H1 (cell line): ENCODE measurements around the gene KIAA0319L. TPM values are rescaled to one million over a fixed set of nuclear protein-coding genes. Genes with fewer than 3 reads are reported as not detected.

Experiments used
- CTCF ChIA-PET: fragments of 300-600 bp; sonication (Branson Sonifier 250); formaldehyde crosslinking; loops from one replicate; lab custom pipeline; 2021; ENCODE audit not compliant: partially characterized antibody; lab: Charles Lee
- POLR2A ChIA-PET: fragments of 300-600 bp; sonication (Branson Sonifier 250); formaldehyde crosslinking; loops from one replicate; lab custom pipeline; 2021; ENCODE audit warnings: inconsistent platforms; ENCODE audit not compliant: partially characterized antibody; lab: Charles Lee
- DNase-seq, 2 experiments: peaks; one replicate each; pipeline versions ENCODE4 v3.0.0 to v3.0.0-alpha.2; 2010 to 2022; ENCODE audit warnings: low spot score in 2 of 2, low read depth in 1 of 2, mixed read lengths in 1 of 2
- FAIRE-seq: peaks from 2 replicates; lab custom pipeline; 2011; peaks lifted over from hg19 to GRCh38; lab: Jason Lieb, UNC
- H2AFZ ChIP-seq: 2 replicates; pipeline ENCODE4 v1.8.1; 2012; ENCODE audit warnings: low read length, inconsistent platforms
- H2AK5ac ChIP-seq: 2 replicates; pipeline ENCODE4 v1.6.1; 2013; ENCODE audit warnings: low read depth, low read length
- H2BK120ac ChIP-seq: replicated peaks from 2 replicates; pipeline ENCODE3; 2013; ENCODE audit warnings: low read depth, low read length, inconsistent platforms
- H2BK12ac ChIP-seq: 2 replicates; pipeline ENCODE4 v1.6.1; 2013; ENCODE audit warnings: low read depth, low read length
- H2BK15ac ChIP-seq: 2 replicates; pipeline ENCODE4 v1.6.1; 2013; ENCODE audit warnings: low read length
- H2BK20ac ChIP-seq: 2 replicates; pipeline ENCODE4 v1.6.1; 2013; ENCODE audit warnings: low read length
- H2BK5ac ChIP-seq: 2 replicates; pipeline ENCODE4 v1.6.1; 2013; ENCODE audit warnings: low read depth, low read length
- H3K14ac ChIP-seq: 2 replicates; pipeline ENCODE4 v1.6.1; 2013; ENCODE audit warnings: inconsistent platforms; ENCODE audit not compliant: insufficient read length
- H3K18ac ChIP-seq: 2 replicates; pipeline ENCODE4 v1.6.1; 2013; ENCODE audit warnings: low read length; ENCODE audit errors: extremely low read depth
- H3K23ac ChIP-seq: 2 replicates; pipeline ENCODE4 v1.6.1; 2013; ENCODE audit warnings: inconsistent platforms; ENCODE audit not compliant: insufficient read length
- H3K23me2 ChIP-seq: 2 replicates; pipeline ENCODE4 v1.6.1; 2013; ENCODE audit warnings: low read depth, low read length
- H3K27ac ChIP-seq: 2 replicates; pipeline ENCODE4 v1.6.1; 2011; ENCODE audit warnings: low read depth, low read length, inconsistent platforms
- H3K27me3 ChIP-seq, 4 experiments: replicated peaks in 1 of 4; 1 replicate in 1 of 4; 2 replicates in 3 of 4; pipeline versions ENCODE4 v1.6.1 to v1.8.1; 2011 to 2013; ENCODE audit warnings: low read length in 3 of 4, mild to moderate bottlenecking in 3 of 4, inconsistent platforms in 2 of 4, mixed read lengths in 2 of 4, moderate library complexity in 1 of 4; ENCODE audit not compliant: control insufficient read depth in 3 of 4, insufficient read depth in 3 of 4; ENCODE audit errors: extremely low read depth in 1 of 4
- H3K36me3 ChIP-seq, 4 experiments: 2 replicates each; pipeline versions ENCODE4 v1.6.1 to v1.8.1; 2011 to 2013; ENCODE audit warnings: mild to moderate bottlenecking in 4 of 4, low read length in 3 of 4, moderate library complexity in 2 of 4, control low read depth in 1 of 4, inconsistent platforms in 1 of 4; ENCODE audit not compliant: insufficient read depth in 4 of 4, control insufficient read depth in 2 of 4
- H3K4ac ChIP-seq: replicated peaks from 2 replicates; pipeline ENCODE3; 2013; ENCODE audit warnings: low read length, low read depth, mixed read lengths, inconsistent platforms; ENCODE audit not compliant: insufficient read length
- H3K4me1 ChIP-seq, 4 experiments: replicated peaks in 1 of 4; 1 replicate in 1 of 4; 2 replicates in 3 of 4; pipeline versions ENCODE4 v1.6.1 to v1.8.1; 2011 to 2013; ENCODE audit warnings: low read length in 3 of 4, inconsistent platforms in 2 of 4, mixed read lengths in 1 of 4; ENCODE audit not compliant: insufficient read depth in 4 of 4, control insufficient read depth in 3 of 4
- H3K4me2 ChIP-seq, 2 experiments: 2 replicates each; pipeline versions ENCODE4 v1.6.1 to v1.8.1; 2011 to 2013; ENCODE audit warnings: low read depth in 2 of 2, low read length in 2 of 2, control low read depth in 1 of 2, inconsistent platforms in 1 of 2, mild to moderate bottlenecking in 1 of 2; ENCODE audit not compliant: insufficient read depth in 1 of 2
- H3K4me3 ChIP-seq, 4 experiments: fragments of 200-600, 300-600 bp in 1 of 4; sonication (generic), shearing (Covaris generic), sonication (Bioruptor Twin) in 1 of 4; 2 replicates each; pipeline versions ENCODE4 v1.5.1 to v1.8.1; 2011 to 2016; ENCODE audit warnings: low read length in 4 of 4, low read depth in 3 of 4, control low read depth in 2 of 4, inconsistent platforms in 2 of 4, mild to moderate bottlenecking in 2 of 4, mixed read lengths in 1 of 4, moderate library complexity in 1 of 4; ENCODE audit not compliant: insufficient read depth in 2 of 4; ENCODE audit errors: extremely low read depth in 1 of 4
- H3K56ac ChIP-seq: replicated peaks from 2 replicates; pipeline ENCODE3; 2013; ENCODE audit warnings: low read depth, mild to moderate bottlenecking, mixed read lengths, low read length, inconsistent platforms; ENCODE audit not compliant: insufficient read length
- H3K79me1 ChIP-seq: 2 replicates; pipeline ENCODE4 v1.6.1; 2013; ENCODE audit warnings: low read depth, low read length, control low read depth
- H3K79me2 ChIP-seq, 2 experiments: 2 replicates each; pipeline versions ENCODE4 v1.6.1 to v1.8.1; 2012 to 2013; ENCODE audit warnings: low read length in 2 of 2, mild to moderate bottlenecking in 2 of 2, inconsistent platforms in 1 of 2; ENCODE audit not compliant: insufficient read depth in 2 of 2, control insufficient read depth in 1 of 2
- H3K9ac ChIP-seq, 4 experiments: replicated peaks in 1 of 4; 1 replicate in 1 of 4; 2 replicates in 3 of 4; pipeline versions ENCODE4 v1.6.1 to v1.8.1; 2011 to 2013; ENCODE audit warnings: low read depth in 3 of 4, low read length in 3 of 4, control low read depth in 2 of 4, mild to moderate bottlenecking in 2 of 4, moderate library complexity in 2 of 4, inconsistent platforms in 1 of 4; ENCODE audit errors: extremely low read depth in 1 of 4
- H3K9me3 ChIP-seq, 2 experiments: 2 replicates each; pipeline versions ENCODE4 v1.6.1 to v1.8.1; 2012 to 2013; ENCODE audit warnings: mild to moderate bottlenecking in 2 of 2, moderate library complexity in 2 of 2, control low read depth in 1 of 2, inconsistent platforms in 1 of 2, low read depth in 1 of 2, low read length in 1 of 2, mixed read lengths in 1 of 2; ENCODE audit not compliant: insufficient read depth in 2 of 2
- H4K20me1 ChIP-seq, 2 experiments: replicated peaks in 1 of 2; 2 replicates each; pipeline versions ENCODE3 to v1.8.1; 2011 to 2013; ENCODE audit warnings: inconsistent platforms in 2 of 2, low read length in 2 of 2, mild to moderate bottlenecking in 1 of 2; ENCODE audit not compliant: insufficient read depth in 2 of 2, control insufficient read depth in 1 of 2
- H4K5ac ChIP-seq: 2 replicates; pipeline ENCODE4 v1.6.1; 2013; ENCODE audit warnings: low read length, low read depth, mixed read lengths, inconsistent platforms; ENCODE audit not compliant: insufficient read length
- H4K8ac ChIP-seq: 2 replicates; pipeline ENCODE4 v1.8.0; 2013; ENCODE audit warnings: mild to moderate bottlenecking, moderate library complexity, low read length, inconsistent platforms; ENCODE audit not compliant: insufficient read depth; ENCODE audit errors: extremely low read depth
- H4K91ac ChIP-seq: replicated peaks from 2 replicates; pipeline ENCODE3; 2013; ENCODE audit warnings: low read length, mixed read lengths, inconsistent platforms; ENCODE audit not compliant: insufficient read length
- JUND ChIP-seq: IDR thresholded peaks from 2 replicates; pipeline ENCODE4 v1.6.1; 2011; ENCODE audit warnings: mild to moderate bottlenecking, improper control_type of control experiment, low read length
- RNF2 ChIP-seq: fragments of 200-900, 300-1000 bp; sonication (generic); IDR thresholded peaks from 2 replicates; pipeline ENCODE4 v1.7.1; 2016; ENCODE audit warnings: borderline replicate concordance, low read depth, mild to moderate bottlenecking, antibody characterized with exemption, low read length; ENCODE audit not compliant: poor library complexity, severe bottlenecking; ENCODE audit errors: missing control alignments
- WGBS, 2 experiments: shearing (Covaris generic) in 1 of 2; methylation state at CpG; one replicate each; pipeline versions ENCODE4 v1.1.6 to v1.1.7; 2013 to 2015; ENCODE audit warnings: low lambda C conversion rate in 2 of 2, mixed read lengths in 2 of 2, inconsistent platforms in 1 of 2, low coverage in 1 of 2, missing lambda C conversion rate in 1 of 2; ENCODE audit not compliant: insufficient replicate concordance in 2 of 2, insufficient coverage in 1 of 2, insufficient read length in 1 of 2; ENCODE audit errors: extremely low coverage in 1 of 2, missing lambda C conversion rate in 1 of 2; 5-methylcytosine and 5-hydroxymethylcytosine counted together
- polyA plus RNA-seq, 7 experiments: library from polyadenylated mRNA; depleted of rRNA in 3 of 7; stranded (reverse) in 5 of 7; unstranded in 2 of 7; fragments of >200 nt in 5 of 7; fragments of 200-250 nt in 2 of 7; gene quantifications; 1 replicate in 5 of 7; 2 replicates in 1 of 7; 4 replicates in 1 of 7; pipeline versions ENCODE4 v1.2.1 to v1.2.3, GENCODE V29; 2011 to 2013; ENCODE audit warnings: missing spikeins in 2 of 7, mixed read lengths in 2 of 7
- total RNA-seq: library from RNA; stranded (reverse); fragmentation: NEBNext Ultra II Directional; extraction: Animal tissue kit (Norgen Biotek cat#: 25700); gene quantifications from 2 replicates; pipeline ENCODE4 v1.2.1, GENCODE V29; 2021

The KIAA0319L gene
- total and polyA plus RNA-seq, 2 of the 8 experiments (the other 6 are each of a cell fraction or from before 2014, with no cell fraction given), result 40.1 to 55.7 TPM

DNA sequence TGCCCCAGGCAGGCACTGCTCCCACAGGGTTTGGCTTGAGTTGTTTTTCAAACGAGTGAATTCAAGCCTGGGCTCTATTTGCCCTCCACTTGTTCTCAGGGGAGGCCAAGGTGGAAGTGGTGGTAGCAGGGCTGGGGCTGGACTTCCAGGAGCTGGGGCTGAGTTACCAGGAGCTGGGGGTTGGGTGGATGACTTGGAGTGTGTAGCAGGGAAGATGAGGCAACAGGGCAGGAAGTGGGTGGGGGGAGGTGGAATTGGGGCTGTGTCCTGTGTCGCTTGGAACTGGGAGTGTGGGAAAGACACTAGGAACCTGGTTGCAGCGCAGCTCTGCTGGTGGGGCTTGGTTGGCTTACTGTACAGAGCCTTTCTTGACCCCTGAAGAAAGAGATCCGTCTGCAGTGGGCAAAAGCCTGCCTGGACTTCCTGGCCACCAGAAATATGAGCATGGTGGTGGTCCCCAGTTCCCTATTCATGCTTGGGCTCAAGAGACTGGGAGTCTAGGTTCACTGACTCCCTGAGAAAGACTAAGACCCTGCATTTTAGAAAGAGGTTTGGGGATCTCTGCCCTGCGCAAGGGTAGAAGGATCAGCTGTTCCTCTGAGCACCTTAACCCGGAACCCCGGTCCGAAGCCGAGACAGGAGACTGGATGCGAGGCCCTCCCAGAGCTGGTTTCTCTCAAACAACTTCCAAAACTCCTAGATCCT is 19.0 kb upstream of the KIAA0319L start:
- Histone ChIP-seq H2BK20ac (no peak overlapping the region), H3K9me3 (no peaks in the 10 kb centered on the region), H4K91ac (no peak overlapping the region), H4K20me1 (peaks cover 0 to 20% of the 10 kb centered on the region in 2 experiments), H3K23me2 (peaks cover 25% of the 10 kb centered on the region), H3K14ac (no peak overlapping the region), H2AFZ (no peak overlapping the region), H3K9ac (no peak overlapping the region), H2BK5ac (peak overlapping the region; percentile 44; the same call in 1 of the 2 replicates), H2BK120ac (no peak overlapping the region), H3K23ac (no peak overlapping the region), H2AK5ac (0 out of 2 replicates have a peak overlapping the region, but pooled peaks have one; percentile 53), H3K79me2 (no peaks in the 10 kb centered on the region), H2BK15ac (no peak overlapping the region), H3K4ac (no peak overlapping the region), H3K4me2 (peak overlapping the region; percentile 34 to 88), H3K36me3 (peaks cover 0 to 11% (median 0%) of the 10 kb centered on the region in 4 experiments; a peak in 1 of 8 replicates), H2BK12ac (peak overlapping the region; percentile 90; the same call in 1 of the 2 replicates), H3K27me3 (peaks cover 68 to 80% (median 78%) of the 10 kb centered on the region in 4 experiments), H3K27ac (no peak overlapping the region), H3K79me1 (no peaks in the 10 kb centered on the region), H3K56ac (no peak overlapping the region), H3K4me3 (peak overlapping the region in 3 of 4 experiments; percentile 14 to 58 (median 30); a peak in 5 of 8 replicates), H3K4me1 (peaks cover 7 to 20% (median 15%) of the 10 kb centered on the region in 4 experiments), H4K8ac (peak overlapping the region; percentile 53; the same call in 1 of the 2 replicates), H3K18ac (no peak overlapping the region), H4K5ac (no peak overlapping the region)
- DNase-seq (no peak), FAIRE-seq (no peak)
- POLR2A ChIA-PET, result interaction anchor here (0.6 to 1.7 kb wide), 8 partner anchors 8 to 193 kb away, joined by 3 to 5 read pairs (median 3); partner anchors contain the start of genes C1orf216 and CLSPN
- WGBS, 2 experiments, result 38% methylated on average over 10 of the region's 10 CpGs; no CpG with 5 or more reads in 1 of the 2 experiments
- CTCF ChIA-PET, result interaction anchor here (0.6 to 8.5 kb wide), 4 partner anchors 9 to 139 kb away, joined by 3 to 81 read pairs (median 33); partner anchors contain the start of gene C1orf216
- TF ChIP-seq RNF2 (peak; percentile 9), JUND (no peak)
